OCI-LY7 (cell line): ENCODE results near the gene LRRC10B.

Source experiments
- EZH2phosphoT487 ChIP-seq: fragments of 200-600 bp; sonication (generic); IDR thresholded peaks from 2 replicates; pipeline ENCODE4 v1.6.1; 2018; ENCODE audit warnings: low read depth, borderline replicate concordance, mild to moderate bottlenecking, mixed run types, antibody characterized with exemption, low read length, moderate library complexity, mixed read lengths
- TF ChIP-seq, protein P1 (sequence below): fragments of 200-600 bp; sonication (generic); conservative IDR thresholded peaks from 2 replicates; pipeline ENCODE4 v1.5.1; 2014; ENCODE audit warnings: mild to moderate bottlenecking, antibody characterized with exemption, low read length, moderate library complexity, mixed read lengths

DNA sequence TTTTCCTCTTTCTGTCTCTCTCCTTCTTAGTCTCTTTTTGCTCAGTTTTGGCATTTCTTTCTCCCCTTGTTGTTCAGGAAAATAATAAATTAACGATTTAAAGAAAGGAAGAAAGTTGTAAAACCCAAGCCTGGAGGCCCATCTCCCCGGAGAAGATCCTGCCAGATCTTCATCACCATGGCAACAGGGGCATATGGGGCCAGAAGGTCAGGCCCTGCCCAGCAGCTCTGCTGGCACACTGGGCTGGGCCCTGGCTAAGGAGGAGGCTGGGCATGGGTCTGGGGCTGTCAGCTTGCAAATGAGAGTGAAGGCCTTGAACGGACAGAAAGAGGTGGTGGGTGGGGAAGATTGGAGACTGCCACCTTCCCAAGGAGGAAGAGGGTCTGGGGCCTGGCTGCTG, 2.8 kb downstream of the LRRC10B start:
- TF ChIP-seq, protein P1, sequence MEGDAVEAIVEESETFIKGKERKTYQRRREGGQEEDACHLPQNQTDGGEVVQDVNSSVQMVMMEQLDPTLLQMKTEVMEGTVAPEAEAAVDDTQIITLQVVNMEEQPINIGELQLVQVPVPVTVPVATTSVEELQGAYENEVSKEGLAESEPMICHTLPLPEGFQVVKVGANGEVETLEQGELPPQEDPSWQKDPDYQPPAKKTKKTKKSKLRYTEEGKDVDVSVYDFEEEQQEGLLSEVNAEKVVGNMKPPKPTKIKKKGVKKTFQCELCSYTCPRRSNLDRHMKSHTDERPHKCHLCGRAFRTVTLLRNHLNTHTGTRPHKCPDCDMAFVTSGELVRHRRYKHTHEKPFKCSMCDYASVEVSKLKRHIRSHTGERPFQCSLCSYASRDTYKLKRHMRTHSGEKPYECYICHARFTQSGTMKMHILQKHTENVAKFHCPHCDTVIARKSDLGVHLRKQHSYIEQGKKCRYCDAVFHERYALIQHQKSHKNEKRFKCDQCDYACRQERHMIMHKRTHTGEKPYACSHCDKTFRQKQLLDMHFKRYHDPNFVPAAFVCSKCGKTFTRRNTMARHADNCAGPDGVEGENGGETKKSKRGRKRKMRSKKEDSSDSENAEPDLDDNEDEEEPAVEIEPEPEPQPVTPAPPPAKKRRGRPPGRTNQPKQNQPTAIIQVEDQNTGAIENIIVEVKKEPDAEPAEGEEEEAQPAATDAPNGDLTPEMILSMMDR = no peak
- no peak for TF ChIP-seq EZH2phosphoT487
